ENCODE results near the gene SCYL1.
"Not testable (repeated sequence)": the region's sequence is repeated elsewhere in the genome, so short reads cannot be mapped to it uniquely, and the experiment has no call there.

- TF ChIP-seq SP1, JUND (IDR thresholded peaks at IDR 0.05): not testable (repeated sequence)
Measured at GRCh38 chr11:65523631-65523968, 1.3 kb upstream of the SCYL1 start.
